Measurements from ENCODE around the gene FUNDC2.
"Not testable (repeated sequence)": the region's sequence is repeated elsewhere in the genome, so short reads cannot be mapped to it uniquely, and the experiment has no call there.

The FUNDC2 gene, protein sequence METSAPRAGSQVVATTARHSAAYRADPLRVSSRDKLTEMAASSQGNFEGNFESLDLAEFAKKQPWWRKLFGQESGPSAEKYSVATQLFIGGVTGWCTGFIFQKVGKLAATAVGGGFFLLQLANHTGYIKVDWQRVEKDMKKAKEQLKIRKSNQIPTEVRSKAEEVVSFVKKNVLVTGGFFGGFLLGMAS

DNA sequence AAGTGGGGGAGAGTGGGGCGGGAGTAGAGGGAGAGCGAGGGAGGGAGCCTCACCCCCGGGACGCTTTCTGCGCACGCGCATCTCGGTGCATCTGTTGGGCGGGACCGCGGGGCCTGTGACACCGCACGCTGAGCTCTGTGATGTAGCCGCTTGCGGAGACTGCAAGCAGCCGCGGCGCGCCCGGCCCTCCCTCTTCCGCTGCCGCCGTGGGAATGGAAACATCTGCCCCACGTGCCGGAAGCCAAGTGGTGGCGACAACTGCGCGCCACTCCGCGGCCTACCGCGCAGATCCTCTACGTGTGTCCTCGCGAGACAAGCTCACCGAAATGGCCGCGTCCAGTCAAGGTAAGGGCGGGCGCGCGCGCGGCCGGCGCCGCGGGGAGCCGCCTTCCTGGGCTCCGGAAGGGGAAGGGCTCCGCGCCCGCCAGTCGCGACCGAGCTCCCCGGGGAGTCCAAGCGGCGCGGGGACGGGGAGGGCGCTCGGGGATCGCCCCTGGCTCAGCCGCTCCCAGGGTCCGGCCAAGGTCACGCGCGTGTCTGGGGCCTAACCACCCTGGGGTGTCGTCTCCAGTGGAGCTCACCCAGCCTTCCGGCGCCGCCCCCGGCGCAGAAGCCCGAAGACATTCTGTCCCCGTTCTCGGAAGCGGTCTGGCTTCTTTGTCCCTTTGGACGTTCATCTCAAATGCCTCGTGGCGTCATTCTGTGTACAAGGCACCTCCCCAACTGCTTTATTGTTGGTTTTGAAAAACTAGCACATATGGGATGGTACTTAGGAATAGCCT, at the start of gene FUNDC2:
FUNDC2 (plus strand) TSS at position 118 of the 782 bp plus-strand sequence; CDS start at position 213, 95 bp downstream.
- DNase-seq (ENCODE audit: low read depth in 3 of 3), result peak; percentile 77 to 91 (median 83)

DNA sequence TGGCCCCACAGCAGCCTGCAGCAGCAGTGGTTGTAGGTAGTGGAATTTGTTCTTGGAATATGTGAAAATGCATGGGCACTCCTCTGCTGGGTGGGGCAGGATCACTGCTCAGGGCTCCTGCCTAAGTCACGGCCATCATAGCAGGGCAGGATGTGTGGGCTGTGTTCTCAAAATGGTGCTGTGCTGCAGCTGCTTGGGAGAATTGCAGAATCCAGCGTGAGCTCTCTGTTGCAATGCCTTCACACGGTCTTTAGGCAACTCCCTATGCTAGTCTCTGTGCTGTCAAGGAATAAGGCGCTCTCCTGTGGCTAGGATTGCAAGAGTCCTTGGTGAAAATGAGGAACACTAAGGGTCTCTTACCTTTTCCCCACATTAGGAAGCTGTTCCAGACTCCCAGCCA, 47.0 kb upstream of the FUNDC2 start:
- DNase-seq (ENCODE audit: low read depth in 3 of 3), result no peak

GRCh38 chrX:154980330-154981115, 46.1 kb upstream of the FUNDC2 start:
- peak; percentile 36 to 63 (median 54) for DNase-seq (ENCODE audit: low read depth in 3 of 3)

- no peak for DNase-seq (ENCODE audit: low read depth in 3 of 3)
These were observed 45.6 kb upstream of the FUNDC2 start for GRCh38 chrX:154981116-154981411.

GRCh38 chrX:154986826-154987575, 39.6 kb upstream of the FUNDC2 start:
- DNase-seq (ENCODE audit: low read depth in 3 of 3), result no peak

DNA sequence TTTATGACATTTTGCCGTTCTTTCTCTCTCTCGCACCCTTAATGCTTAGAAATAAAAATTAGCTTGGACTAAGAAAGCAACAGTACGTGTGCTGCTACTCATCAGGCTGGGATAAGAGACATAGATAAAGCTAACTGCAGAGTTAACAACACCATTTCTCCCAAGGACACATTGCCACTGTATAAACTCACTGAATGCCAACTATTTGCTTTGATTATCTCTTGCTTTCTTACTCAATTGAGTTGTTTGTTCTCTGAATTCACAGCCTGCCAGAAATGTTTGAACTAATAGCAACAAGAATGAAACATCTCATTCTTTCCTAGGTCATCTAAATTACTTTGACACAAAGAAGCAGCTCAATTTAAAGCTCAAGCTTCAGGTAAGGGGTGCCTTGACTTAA, 38.7 kb upstream of the FUNDC2 start:
- no peak for DNase-seq (ENCODE audit: low read depth in 3 of 3)

DNA sequence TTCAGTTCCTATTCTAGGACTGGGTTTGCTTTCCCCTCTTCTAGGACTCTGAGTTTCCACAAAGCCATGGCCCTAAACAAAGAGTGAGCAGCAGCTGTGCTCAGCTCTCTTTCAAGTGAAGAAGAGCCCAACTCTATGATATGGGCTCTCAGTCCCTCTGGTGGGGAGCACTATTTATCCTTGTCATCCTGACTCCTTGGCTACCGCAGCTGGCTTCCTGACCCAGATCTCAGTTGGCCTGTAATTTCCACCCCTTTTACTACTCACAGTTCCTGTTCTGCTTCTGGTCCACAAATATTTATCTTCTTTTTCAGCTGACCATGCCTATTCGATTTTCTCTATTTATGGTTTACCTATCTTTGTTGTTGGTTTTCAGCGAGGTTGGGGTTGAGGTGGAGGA, 37.9 kb upstream of the FUNDC2 start:
- DNase-seq (ENCODE audit: low read depth in 3 of 3), result no peak

DNA sequence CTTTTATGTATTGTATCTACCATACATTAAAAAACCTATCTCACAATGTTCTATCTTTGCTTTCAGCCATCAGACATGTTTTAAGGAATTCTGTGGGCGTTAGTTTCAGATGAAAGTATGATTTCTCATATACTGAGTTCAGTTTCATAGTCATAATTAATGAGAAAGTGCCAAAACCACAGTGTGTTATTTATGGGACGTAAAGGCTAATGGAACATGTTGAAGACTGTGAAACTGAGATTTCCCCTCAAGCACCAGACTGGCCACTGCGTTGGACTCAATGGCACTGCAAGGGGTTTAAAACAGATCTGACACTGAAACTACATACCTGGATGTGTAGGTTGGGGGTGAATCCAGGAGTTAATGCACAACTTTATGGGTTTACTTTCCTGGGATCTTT, 36.1 kb upstream of the FUNDC2 start:
- no peak for DNase-seq (ENCODE audit: low read depth in 3 of 3)

DNA sequence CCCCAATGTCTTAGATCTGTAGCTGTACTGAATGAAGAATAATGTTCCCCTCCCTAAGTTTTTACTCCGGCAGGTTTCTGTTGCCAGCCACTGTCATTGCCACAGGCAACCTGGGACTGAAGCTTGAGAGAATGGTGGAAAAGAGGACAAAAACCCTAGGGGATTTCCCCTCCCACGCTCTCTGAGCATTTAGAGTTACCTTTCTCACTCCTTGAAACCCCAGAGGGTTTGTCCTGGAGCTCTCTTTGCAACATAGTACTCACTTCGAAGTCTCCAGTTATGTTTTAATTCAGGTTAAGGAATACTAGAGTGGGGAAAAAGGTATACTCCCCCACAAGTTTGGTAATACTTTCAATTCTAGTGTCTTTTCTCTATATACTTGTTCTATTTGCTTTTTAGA, 35.6 kb upstream of the FUNDC2 start:
- peak in 2 of 3 experiments; percentile 2 to 7 for DNase-seq (ENCODE audit: low read depth in 3 of 3)

- no peak for DNase-seq (ENCODE audit: low read depth in 3 of 3)
These were observed 35.2 kb upstream of the FUNDC2 start for GRCh38 chrX:154991476-154991875.

- no peak for DNase-seq (ENCODE audit: low read depth in 3 of 3)
These were observed 28.3 kb upstream of the FUNDC2 start for GRCh38 chrX:154998204-154998880.

- no peak for DNase-seq (ENCODE audit: low read depth in 3 of 3)
These were observed 25.8 kb upstream of the FUNDC2 start for GRCh38 chrX:155000841-155001240.

GRCh38 chrX:155001873-155002272, 24.8 kb upstream of the FUNDC2 start:
- no peak for DNase-seq (ENCODE audit: low read depth in 3 of 3)

GRCh38 chrX:155005190-155005589, 21.5 kb upstream of the FUNDC2 start:
- DNase-seq (ENCODE audit: low read depth in 3 of 3), result no peak

DNA sequence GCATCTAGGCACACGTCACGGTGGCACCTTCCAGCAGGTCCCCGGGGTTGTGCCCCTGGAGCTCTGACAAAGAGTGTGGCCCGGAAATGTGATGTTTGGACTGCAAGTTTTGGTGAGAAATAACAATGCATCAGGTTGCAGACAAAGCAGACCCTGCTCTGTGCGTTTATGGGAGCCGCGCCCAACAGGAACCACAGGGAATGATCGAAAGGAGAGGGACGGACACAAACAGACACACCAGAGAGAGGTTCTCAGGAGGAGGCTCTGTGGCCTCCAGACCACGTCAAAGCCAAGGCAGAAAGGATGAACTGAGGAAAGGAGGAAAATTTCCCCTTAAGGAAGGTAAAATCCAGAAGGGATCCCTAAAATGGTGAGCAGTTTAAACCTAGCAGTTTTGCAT, 20.3 kb upstream of the FUNDC2 start:
- DNase-seq (ENCODE audit: low read depth in 3 of 3), result not testable (repeated sequence)

DNA sequence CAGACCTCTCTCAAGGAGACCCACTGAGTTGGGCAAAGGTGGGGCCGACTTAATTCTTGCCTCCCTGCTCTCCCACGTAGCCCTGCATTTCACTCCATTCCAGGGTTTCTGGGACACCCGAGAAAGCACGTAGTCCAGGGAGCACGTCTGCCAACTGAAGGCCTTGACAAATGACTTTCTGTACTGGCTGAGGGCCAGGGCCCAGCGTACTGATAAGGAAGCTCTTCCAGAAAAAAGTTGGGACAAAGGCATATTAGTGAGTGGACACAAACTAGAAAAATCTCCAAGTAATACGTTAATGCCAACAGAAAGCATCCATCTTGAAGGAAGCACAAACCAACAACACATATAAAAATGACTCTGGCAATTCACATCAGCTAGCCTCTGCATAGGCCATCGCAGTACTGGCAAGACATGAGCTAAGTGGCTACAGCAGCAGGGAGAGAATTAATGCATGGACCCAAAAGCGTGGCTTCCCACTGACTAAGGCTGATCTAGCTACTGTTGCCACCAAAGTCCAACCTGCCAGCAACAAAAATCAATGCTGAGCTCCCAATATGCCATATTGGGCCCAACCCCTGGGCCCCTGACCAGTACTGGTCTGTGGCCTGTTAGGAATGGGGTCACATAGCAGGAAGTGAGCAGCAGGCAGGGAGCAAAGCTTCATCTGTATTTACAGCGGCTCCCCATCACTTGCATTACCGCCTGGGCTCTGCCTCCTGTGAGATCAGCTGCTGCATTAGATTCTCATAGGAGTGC, 19.6 kb upstream of the FUNDC2 start:
- DNase-seq (ENCODE audit: low read depth in 3 of 3), result not testable (repeated sequence)

- not testable (repeated sequence) for DNase-seq (ENCODE audit: low read depth in 3 of 3)
These were observed 18.1 kb upstream of the FUNDC2 start for GRCh38 chrX:155008578-155008977.

GRCh38 chrX:155009994-155010472, 16.6 kb upstream of the FUNDC2 start:
- DNase-seq (ENCODE audit: low read depth in 3 of 3), result no peak

DNA sequence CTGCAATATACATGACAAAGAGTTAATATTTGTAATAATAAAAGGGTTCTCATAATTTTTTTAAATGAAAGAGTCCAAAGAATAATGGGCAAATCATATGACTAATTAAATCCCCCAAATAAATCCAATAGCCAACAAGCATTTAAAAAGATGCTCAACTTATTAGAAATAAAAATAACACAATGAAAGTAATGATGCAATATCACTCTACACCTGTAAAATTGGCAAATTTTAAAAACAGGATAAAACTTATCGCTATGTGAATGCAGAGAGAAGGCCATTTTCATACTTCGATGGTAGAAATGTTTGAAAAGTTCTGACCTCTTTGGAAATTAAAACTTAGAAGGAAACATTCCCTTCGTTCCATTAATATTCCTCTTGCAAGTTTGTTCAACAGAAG, 6.1 kb upstream of the FUNDC2 start:
- no peak for DNase-seq (ENCODE audit: low read depth in 3 of 3)

DNA sequence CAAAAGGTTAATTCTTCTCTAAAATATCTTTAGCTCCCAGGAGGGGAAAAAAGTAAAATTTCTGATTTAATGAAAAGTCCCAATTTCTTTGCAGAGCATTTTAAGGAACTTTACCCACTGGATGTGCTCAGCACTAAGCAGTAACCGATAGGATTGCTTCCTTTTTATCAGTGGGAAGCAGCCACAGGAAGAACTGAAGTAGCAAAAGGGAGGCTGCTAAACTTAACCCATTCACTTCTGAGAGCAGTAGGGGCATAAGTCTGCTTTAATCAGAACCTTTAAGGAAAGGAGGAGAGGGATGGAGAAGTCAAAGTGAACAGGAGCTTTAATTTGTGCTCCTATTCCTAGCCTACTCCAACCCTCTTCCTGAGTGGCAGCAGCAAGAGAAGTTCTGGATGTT, 4.1 kb upstream of the FUNDC2 start, which contains the start of gene F8:
F8 (minus strand) TSS at position 139 of the 400 bp plus-strand sequence. CDS start 171 bp downstream, outside the sequence.
- no peak for DNase-seq (ENCODE audit: low read depth in 3 of 3)

All from stimulated activated CD4-positive, alpha-beta T cell treated with anti-CD3 and anti-CD28 coated beads, TNF-alpha, amount 100 ng/mL, for 24 hours (primary cell).